H1 (cell line): ENCODE measurements around the gene HSD11B1L. TPM values are rescaled to one million over a fixed set of nuclear protein-coding genes. Genes with fewer than 3 reads are reported as not detected.

Source experiments
- CTCF ChIA-PET: fragments of 300-600 bp; sonication (Branson Sonifier 250); formaldehyde crosslinking; loops from one replicate; lab custom pipeline; 2021; ENCODE audit not compliant: partially characterized antibody; lab: Charles Lee
- POLR2A ChIA-PET: fragments of 300-600 bp; sonication (Branson Sonifier 250); formaldehyde crosslinking; loops from one replicate; lab custom pipeline; 2021; ENCODE audit warnings: inconsistent platforms; ENCODE audit not compliant: partially characterized antibody; lab: Charles Lee
- DNase-seq, 2 experiments: peaks; one replicate each; pipeline versions ENCODE4 v3.0.0 to v3.0.0-alpha.2; 2010 to 2022; ENCODE audit warnings: low spot score in 2 of 2, low read depth in 1 of 2, mixed read lengths in 1 of 2
- FAIRE-seq: peaks from 2 replicates; lab custom pipeline; 2011; peaks lifted over from hg19 to GRCh38; lab: Jason Lieb, UNC
- H2AFZ ChIP-seq: 2 replicates; pipeline ENCODE4 v1.8.1; 2012; ENCODE audit warnings: low read length, inconsistent platforms
- H2AK5ac ChIP-seq: 2 replicates; pipeline ENCODE4 v1.6.1; 2013; ENCODE audit warnings: low read depth, low read length
- H2BK120ac ChIP-seq: replicated peaks from 2 replicates; pipeline ENCODE3; 2013; ENCODE audit warnings: low read depth, low read length, inconsistent platforms
- H2BK12ac ChIP-seq: 2 replicates; pipeline ENCODE4 v1.6.1; 2013; ENCODE audit warnings: low read depth, low read length
- H2BK15ac ChIP-seq: 2 replicates; pipeline ENCODE4 v1.6.1; 2013; ENCODE audit warnings: low read length
- H2BK20ac ChIP-seq: 2 replicates; pipeline ENCODE4 v1.6.1; 2013; ENCODE audit warnings: low read length
- H2BK5ac ChIP-seq: 2 replicates; pipeline ENCODE4 v1.6.1; 2013; ENCODE audit warnings: low read depth, low read length
- H3K14ac ChIP-seq: 2 replicates; pipeline ENCODE4 v1.6.1; 2013; ENCODE audit warnings: inconsistent platforms; ENCODE audit not compliant: insufficient read length
- H3K18ac ChIP-seq: 2 replicates; pipeline ENCODE4 v1.6.1; 2013; ENCODE audit warnings: low read length; ENCODE audit errors: extremely low read depth
- H3K23ac ChIP-seq: 2 replicates; pipeline ENCODE4 v1.6.1; 2013; ENCODE audit warnings: inconsistent platforms; ENCODE audit not compliant: insufficient read length
- H3K23me2 ChIP-seq: 2 replicates; pipeline ENCODE4 v1.6.1; 2013; ENCODE audit warnings: low read depth, low read length
- H3K27ac ChIP-seq: 2 replicates; pipeline ENCODE4 v1.6.1; 2011; ENCODE audit warnings: low read depth, low read length, inconsistent platforms
- H3K27me3 ChIP-seq, 4 experiments: replicated peaks in 1 of 4; 1 replicate in 1 of 4; 2 replicates in 3 of 4; pipeline versions ENCODE4 v1.6.1 to v1.8.1; 2011 to 2013; ENCODE audit warnings: low read length in 3 of 4, mild to moderate bottlenecking in 3 of 4, inconsistent platforms in 2 of 4, mixed read lengths in 2 of 4, moderate library complexity in 1 of 4; ENCODE audit not compliant: control insufficient read depth in 3 of 4, insufficient read depth in 3 of 4; ENCODE audit errors: extremely low read depth in 1 of 4
- H3K36me3 ChIP-seq, 4 experiments: 2 replicates each; pipeline versions ENCODE4 v1.6.1 to v1.8.1; 2011 to 2013; ENCODE audit warnings: mild to moderate bottlenecking in 4 of 4, low read length in 3 of 4, moderate library complexity in 2 of 4, control low read depth in 1 of 4, inconsistent platforms in 1 of 4; ENCODE audit not compliant: insufficient read depth in 4 of 4, control insufficient read depth in 2 of 4
- H3K4ac ChIP-seq: replicated peaks from 2 replicates; pipeline ENCODE3; 2013; ENCODE audit warnings: low read length, low read depth, mixed read lengths, inconsistent platforms; ENCODE audit not compliant: insufficient read length
- H3K4me1 ChIP-seq, 4 experiments: replicated peaks in 1 of 4; 1 replicate in 1 of 4; 2 replicates in 3 of 4; pipeline versions ENCODE4 v1.6.1 to v1.8.1; 2011 to 2013; ENCODE audit warnings: low read length in 3 of 4, inconsistent platforms in 2 of 4, mixed read lengths in 1 of 4; ENCODE audit not compliant: insufficient read depth in 4 of 4, control insufficient read depth in 3 of 4
- H3K4me2 ChIP-seq, 2 experiments: 2 replicates each; pipeline versions ENCODE4 v1.6.1 to v1.8.1; 2011 to 2013; ENCODE audit warnings: low read depth in 2 of 2, low read length in 2 of 2, control low read depth in 1 of 2, inconsistent platforms in 1 of 2, mild to moderate bottlenecking in 1 of 2; ENCODE audit not compliant: insufficient read depth in 1 of 2
- H3K4me3 ChIP-seq, 4 experiments: fragments of 200-600, 300-600 bp in 1 of 4; sonication (generic), shearing (Covaris generic), sonication (Bioruptor Twin) in 1 of 4; 2 replicates each; pipeline versions ENCODE4 v1.5.1 to v1.8.1; 2011 to 2016; ENCODE audit warnings: low read length in 4 of 4, low read depth in 3 of 4, control low read depth in 2 of 4, inconsistent platforms in 2 of 4, mild to moderate bottlenecking in 2 of 4, mixed read lengths in 1 of 4, moderate library complexity in 1 of 4; ENCODE audit not compliant: insufficient read depth in 2 of 4; ENCODE audit errors: extremely low read depth in 1 of 4
- H3K56ac ChIP-seq: replicated peaks from 2 replicates; pipeline ENCODE3; 2013; ENCODE audit warnings: low read depth, mild to moderate bottlenecking, mixed read lengths, low read length, inconsistent platforms; ENCODE audit not compliant: insufficient read length
- H3K79me1 ChIP-seq: 2 replicates; pipeline ENCODE4 v1.6.1; 2013; ENCODE audit warnings: low read depth, low read length, control low read depth
- H3K79me2 ChIP-seq, 2 experiments: 2 replicates each; pipeline versions ENCODE4 v1.6.1 to v1.8.1; 2012 to 2013; ENCODE audit warnings: low read length in 2 of 2, mild to moderate bottlenecking in 2 of 2, inconsistent platforms in 1 of 2; ENCODE audit not compliant: insufficient read depth in 2 of 2, control insufficient read depth in 1 of 2
- H3K9ac ChIP-seq, 4 experiments: replicated peaks in 1 of 4; 1 replicate in 1 of 4; 2 replicates in 3 of 4; pipeline versions ENCODE4 v1.6.1 to v1.8.1; 2011 to 2013; ENCODE audit warnings: low read depth in 3 of 4, low read length in 3 of 4, control low read depth in 2 of 4, mild to moderate bottlenecking in 2 of 4, moderate library complexity in 2 of 4, inconsistent platforms in 1 of 4; ENCODE audit errors: extremely low read depth in 1 of 4
- H3K9me3 ChIP-seq, 2 experiments: 2 replicates each; pipeline versions ENCODE4 v1.6.1 to v1.8.1; 2012 to 2013; ENCODE audit warnings: mild to moderate bottlenecking in 2 of 2, moderate library complexity in 2 of 2, control low read depth in 1 of 2, inconsistent platforms in 1 of 2, low read depth in 1 of 2, low read length in 1 of 2, mixed read lengths in 1 of 2; ENCODE audit not compliant: insufficient read depth in 2 of 2
- H4K20me1 ChIP-seq, 2 experiments: replicated peaks in 1 of 2; 2 replicates each; pipeline versions ENCODE3 to v1.8.1; 2011 to 2013; ENCODE audit warnings: inconsistent platforms in 2 of 2, low read length in 2 of 2, mild to moderate bottlenecking in 1 of 2; ENCODE audit not compliant: insufficient read depth in 2 of 2, control insufficient read depth in 1 of 2
- H4K5ac ChIP-seq: 2 replicates; pipeline ENCODE4 v1.6.1; 2013; ENCODE audit warnings: low read length, low read depth, mixed read lengths, inconsistent platforms; ENCODE audit not compliant: insufficient read length
- H4K8ac ChIP-seq: 2 replicates; pipeline ENCODE4 v1.8.0; 2013; ENCODE audit warnings: mild to moderate bottlenecking, moderate library complexity, low read length, inconsistent platforms; ENCODE audit not compliant: insufficient read depth; ENCODE audit errors: extremely low read depth
- H4K91ac ChIP-seq: replicated peaks from 2 replicates; pipeline ENCODE3; 2013; ENCODE audit warnings: low read length, mixed read lengths, inconsistent platforms; ENCODE audit not compliant: insufficient read length
- ATF2 ChIP-seq: IDR thresholded peaks from 2 replicates; pipeline ENCODE4 v1.6.1; 2012; ENCODE audit warnings: low read length, inconsistent platforms
- CBX8 ChIP-seq: fragments of 300-800, 300-1000 bp; sonication (generic); IDR thresholded peaks from 2 replicates; pipeline ENCODE4 v1.7.1; 2016; ENCODE audit warnings: low read depth, low read length, borderline replicate concordance
- CREB1 ChIP-seq: IDR thresholded peaks from 2 replicates; pipeline ENCODE4 v1.6.1; 2012; ENCODE audit warnings: inconsistent platforms
- JUND ChIP-seq: IDR thresholded peaks from 2 replicates; pipeline ENCODE4 v1.6.1; 2011; ENCODE audit warnings: mild to moderate bottlenecking, improper control_type of control experiment, low read length
- NRF1 ChIP-seq: IDR thresholded peaks from 2 replicates; pipeline ENCODE4 v1.6.1; 2011; ENCODE audit warnings: mild to moderate bottlenecking, low read depth, low read length, improper control_type of control experiment
- SP4 ChIP-seq: IDR thresholded peaks from 2 replicates; pipeline ENCODE4 v1.6.1; 2012; ENCODE audit warnings: low read length, inconsistent platforms
- WGBS, 2 experiments: shearing (Covaris generic) in 1 of 2; methylation state at CpG; one replicate each; pipeline versions ENCODE4 v1.1.6 to v1.1.7; 2013 to 2015; ENCODE audit warnings: low lambda C conversion rate in 2 of 2, mixed read lengths in 2 of 2, inconsistent platforms in 1 of 2, low coverage in 1 of 2, missing lambda C conversion rate in 1 of 2; ENCODE audit not compliant: insufficient replicate concordance in 2 of 2, insufficient coverage in 1 of 2, insufficient read length in 1 of 2; ENCODE audit errors: extremely low coverage in 1 of 2, missing lambda C conversion rate in 1 of 2; 5-methylcytosine and 5-hydroxymethylcytosine counted together
- polyA plus RNA-seq, 7 experiments: library from polyadenylated mRNA; depleted of rRNA in 3 of 7; stranded (reverse) in 5 of 7; unstranded in 2 of 7; fragments of >200 nt in 5 of 7; fragments of 200-250 nt in 2 of 7; gene quantifications; 1 replicate in 5 of 7; 2 replicates in 1 of 7; 4 replicates in 1 of 7; pipeline versions ENCODE4 v1.2.1 to v1.2.3, GENCODE V29; 2011 to 2013; ENCODE audit warnings: missing spikeins in 2 of 7, mixed read lengths in 2 of 7
- total RNA-seq: library from RNA; stranded (reverse); fragmentation: NEBNext Ultra II Directional; extraction: Animal tissue kit (Norgen Biotek cat#: 25700); gene quantifications from 2 replicates; pipeline ENCODE4 v1.2.1, GENCODE V29; 2021

The HSD11B1L gene
- total and polyA plus RNA-seq, 2 of the 8 experiments (the other 6 are each of a cell fraction or from before 2014, with no cell fraction given): 8.2 to 20.6 TPM

DNA sequence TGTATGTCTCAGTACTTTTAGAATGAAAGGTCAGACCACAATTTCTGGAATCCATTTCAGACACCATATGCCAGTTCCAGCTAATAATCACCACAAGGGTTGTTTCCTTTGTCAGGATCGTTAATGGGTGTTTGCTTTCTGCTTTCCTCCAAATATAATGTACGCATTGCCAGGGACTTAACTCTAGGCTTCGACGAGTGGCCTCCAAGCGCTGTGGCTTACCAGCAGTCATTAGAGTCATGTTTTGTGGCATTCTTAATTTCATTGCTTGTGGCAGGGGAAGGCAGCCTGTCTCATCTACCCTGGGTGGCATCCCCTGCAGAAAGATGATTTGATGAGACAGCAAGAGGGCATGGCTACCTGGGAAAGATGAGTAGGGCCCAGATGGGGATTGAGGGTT is 35.4 kb upstream of the HSD11B1L start:
- no peak overlapping the region for H2BK5ac ChIP-seq
- no peak overlapping the region for H2AK5ac ChIP-seq
- 95% methylated on average over 5 of the region's 5 CpGs; no CpG with 5 or more reads in 1 of the 2 experiments for WGBS, 2 experiments
- H3K27ac ChIP-seq: no peak overlapping the region
- ChIA-PET CTCF (no interaction called here), POLR2A (interaction anchor here (1.1 to 1.8 kb wide), 2 partner anchors 20 to 21 kb away, joined by 4 read pairs; no protein-coding TSS in a partner anchor)
- H4K5ac ChIP-seq: no peak overlapping the region
- peak overlapping the region in 1 of 4 experiments; percentile 11; a peak in 1 of 7 replicates for H3K9ac ChIP-seq
- no peak overlapping the region for H3K4me2 ChIP-seq
- H3K4ac ChIP-seq: no peak overlapping the region
- no peaks in the 10 kb centered on the region for H3K4me1 ChIP-seq
- no peak overlapping the region for H3K4me3 ChIP-seq
- no peak overlapping the region for H3K23ac ChIP-seq
- H4K91ac ChIP-seq: no peak overlapping the region
- peaks cover 9% of the 10 kb centered on the region for H3K79me1 ChIP-seq
- no peak overlapping the region for H2BK120ac ChIP-seq
- H3K79me2 ChIP-seq: peaks cover 3 to 59% of the 10 kb centered on the region in 2 experiments; a peak in 3 of 4 replicates
- H3K56ac ChIP-seq: no peak overlapping the region
- no peak overlapping the region for H4K8ac ChIP-seq
- H3K9me3 ChIP-seq: no peaks in the 10 kb centered on the region
- H2BK20ac ChIP-seq: no peak overlapping the region
- peaks cover 23 to 82% (median 69%) of the 10 kb centered on the region in 4 experiments for H3K36me3 ChIP-seq
- no peaks in the 10 kb centered on the region for H3K23me2 ChIP-seq
- H2BK15ac ChIP-seq: no peak overlapping the region
- H3K27me3 ChIP-seq: no peaks in the 10 kb centered on the region
- H2BK12ac ChIP-seq: no peak overlapping the region
- no peak overlapping the region for H3K14ac ChIP-seq
- peaks cover 21 to 25% of the 10 kb centered on the region in 2 experiments for H4K20me1 ChIP-seq
- H2AFZ ChIP-seq: no peak overlapping the region
- DNase-seq: no peak
- no peak overlapping the region for H3K18ac ChIP-seq
- no peak for FAIRE-seq
- TF ChIP-seq SP4: no peak
- TF ChIP-seq NRF1: no peak
- no peak for TF ChIP-seq JUND
- TF ChIP-seq CREB1: no peak
- no peak for TF ChIP-seq ATF2
- no peak for TF ChIP-seq CBX8
